ENCODE measurements around the gene CD53.

The CD53 gene

GRCh38 chr1:110890474-110891196 lies 17.7 kb downstream of the CD53 start:
- TF ChIP-seq CTCF (conservative IDR thresholded peaks at IDR 0.05), result no peak
- TF ChIP-seq ZFX (IDR thresholded peaks at IDR 0.05), result no peak
- no peak overlapping the region for H3K27ac ChIP-seq

- no peak overlapping the region for H3K27ac ChIP-seq
- no peak for TF ChIP-seq ZFX (IDR thresholded peaks at IDR 0.05)
- peak; percentile 22 for TF ChIP-seq CTCF (conservative IDR thresholded peaks at IDR 0.05)
Observed at GRCh38 chr1:110893908-110894490, 21.1 kb downstream of the CD53 start.

- H3K27ac ChIP-seq, result no peak overlapping the region
Observed at GRCh38 chr1:110896090-110896489, 23.1 kb downstream of the CD53 start.

GRCh38 chr1:110897681-110898080 lies 24.7 kb downstream of the CD53 start:
- no peak overlapping the region for H3K27ac ChIP-seq
- TF ChIP-seq CTCF (conservative IDR thresholded peaks at IDR 0.05), result no peak
- TF ChIP-seq ZFX (IDR thresholded peaks at IDR 0.05), result no peak

More at GRCh38 chr1:110896090-110896489, 23.1 kb downstream of the CD53 start:
- TF ChIP-seq ZFX (IDR thresholded peaks at IDR 0.05) (no peak), CTCF (conservative IDR thresholded peaks at IDR 0.05) (no peak)

- no peak overlapping the region for H3K27ac ChIP-seq
- TF ChIP-seq CTCF (conservative IDR thresholded peaks at IDR 0.05), result no peak
- no peak for TF ChIP-seq ZFX (IDR thresholded peaks at IDR 0.05)
Observed at GRCh38 chr1:110898734-110899457, 25.9 kb downstream of the CD53 start.

GRCh38 chr1:110899458-110899843 lies 26.5 kb downstream of the CD53 start:
- TF ChIP-seq ZFX (IDR thresholded peaks at IDR 0.05), result no peak
- TF ChIP-seq CTCF (conservative IDR thresholded peaks at IDR 0.05), result no peak
- H3K27ac ChIP-seq, result no peak overlapping the region

Data from C4-2B (cell line).